K562 (cell line): ENCODE measurements around the gene HMGA1. TPM values are rescaled to one million over a fixed set of nuclear protein-coding genes. Genes with fewer than 3 reads are reported as not detected.

ENCODE experiments used
- ATAC-seq: fragments of 200-7000 bp; cut with Tn5 transposase; 3 replicates; pipeline ENCODE4 v1.9.1; 2020; ENCODE audit warnings: moderate library complexity
- BruUV-seq: library from RNA; stranded (reverse); fragments of 400-500 nt; replicated peaks from 2 replicates; lab custom pipeline; 2021; lab: Mats Ljungman, UMichigan
- CTCF ChIA-PET: fragments of 300-600 bp; formaldehyde crosslinking; extraction: SDS; loops from one replicate; lab custom pipeline; 2021; ENCODE audit warnings: low intra/inter-chr PET ratio; lab: Yijun Ruan, JAX
- POLR2A ChIA-PET: fragments of 300-600, 350-650 bp; sonication (Branson Sonifier 250); formaldehyde crosslinking; extraction: SDS; loops from one replicate; lab custom pipeline; 2021; ENCODE audit warnings: antibody characterized with exemption, inconsistent platforms; lab: Yijun Ruan, JAX
- DNase-seq, 4 experiments: peaks; one replicate each; pipeline versions ENCODE4 v3.0.0 to v3.0.0-alpha.2; 2011 to 2018; ENCODE audit warnings: low spot score in 3 of 4, mixed read lengths in 3 of 4; ENCODE audit errors: extremely low read depth in 1 of 4
- FAIRE-seq: peaks from 2 replicates; lab custom pipeline; 2011; peaks lifted over from hg19 to GRCh38; lab: Jason Lieb, UNC
- H2AFZ ChIP-seq: 2 replicates; pipeline ENCODE4 v1.6.0; 2011; ENCODE audit warnings: low read depth, low read length, control low read depth, inconsistent platforms
- H3K27ac ChIP-seq: fragments of 200-600 bp; 3 replicates; pipeline ENCODE4 v1.8.0; 2011; ENCODE audit warnings: low read depth, mild to moderate bottlenecking, control low read depth, inconsistent platforms, low read length, moderate library complexity, mixed read lengths; ENCODE audit errors: extremely low read depth
- H3K27me3 ChIP-seq, 2 experiments: fragments of 300-600 bp in 1 of 2; 2 replicates in 1 of 2; 3 replicates in 1 of 2; pipeline versions ENCODE4 v1.6.0 to v1.8.0; 2011; ENCODE audit warnings: inconsistent platforms in 2 of 2, low read length in 2 of 2, mild to moderate bottlenecking in 1 of 2, mixed read lengths in 1 of 2, moderate library complexity in 1 of 2; ENCODE audit not compliant: control insufficient read depth in 2 of 2, insufficient read depth in 2 of 2
- H3K36me3 ChIP-seq: fragments of 300-600 bp; 3 replicates; pipeline ENCODE4 v1.8.0; 2011; ENCODE audit warnings: mild to moderate bottlenecking, low read length, inconsistent platforms; ENCODE audit not compliant: control insufficient read depth, insufficient read depth
- H3K4me1 ChIP-seq, 2 experiments: fragments of 200-600 bp in 1 of 2; replicated peaks in 1 of 2; 2 replicates in 1 of 2; 3 replicates in 1 of 2; pipeline versions ENCODE4 v1.5.1 to v1.8.0; 2011; ENCODE audit warnings: inconsistent platforms in 2 of 2, low read length in 2 of 2, mild to moderate bottlenecking in 1 of 2, mixed read lengths in 1 of 2, moderate library complexity in 1 of 2; ENCODE audit not compliant: control insufficient read depth in 2 of 2, insufficient read depth in 2 of 2
- H3K4me2 ChIP-seq: 2 replicates; pipeline ENCODE4 v1.6.1; 2011; ENCODE audit warnings: low read length, control low read depth, inconsistent platforms, mixed read lengths; ENCODE audit not compliant: insufficient read depth
- H3K4me3 ChIP-seq: fragments of 200-600 bp; sonication (generic), shearing (Covaris generic); 2 replicates; pipeline ENCODE4 v1.5.1; 2016; ENCODE audit warnings: control low read depth, inconsistent platforms
- H3K79me2 ChIP-seq: fragments of 200-600 bp; 3 replicates; pipeline ENCODE4 v1.8.0; 2011; ENCODE audit warnings: low read length, inconsistent platforms; ENCODE audit not compliant: control insufficient read depth, insufficient read depth
- H3K9ac ChIP-seq, 2 experiments: 2 replicates each; pipeline versions ENCODE4 v1.6.0 to v1.6.1; 2011; ENCODE audit warnings: low read depth in 2 of 2, low read length in 2 of 2, control low read depth in 1 of 2, inconsistent platforms in 1 of 2, mild to moderate bottlenecking in 1 of 2, mixed read lengths in 1 of 2; ENCODE audit not compliant: insufficient read depth in 1 of 2
- H3K9me1 ChIP-seq: one replicate; pipeline ENCODE4 v1.6.0; 2011; ENCODE audit warnings: inconsistent platforms, mild to moderate bottlenecking, low read length, moderate library complexity; ENCODE audit not compliant: control insufficient read depth, insufficient read depth
- H3K9me3 ChIP-seq: replicated peaks from 2 replicates; pipeline ENCODE4 v1.5.1; 2011; ENCODE audit warnings: low read depth, low read length, inconsistent platforms; ENCODE audit not compliant: control insufficient read depth, insufficient read depth
- H4K20me1 ChIP-seq: replicated peaks from 2 replicates; pipeline ENCODE4 v1.6.1; 2011; ENCODE audit warnings: low read length, inconsistent platforms, mixed read lengths; ENCODE audit not compliant: control insufficient read depth, insufficient read depth
- BCOR ChIP-seq: fragments of 450-650 bp; IDR thresholded peaks from 2 replicates; pipeline ENCODE4 v1.6.1; 2016
- E2F6 ChIP-seq, 2 experiments: IDR thresholded peaks; 2 replicates each; pipeline ENCODE4 v1.6.1; 2011; ENCODE audit warnings: borderline replicate concordance in 1 of 2, control low read depth in 1 of 2, low read depth in 1 of 2, low read length in 1 of 2, mild to moderate bottlenecking in 1 of 2, mixed read lengths in 1 of 2, moderate library complexity in 1 of 2; ENCODE audit not compliant: insufficient read depth in 1 of 2, insufficient read length in 1 of 2, poor library complexity in 1 of 2, severe bottlenecking in 1 of 2; ENCODE audit errors: extremely low read depth in 1 of 2
- FOXJ2 ChIP-seq: fragments of 200-800 bp; sonication (Bioruptor generic); IDR thresholded peaks from 2 replicates; pipeline ENCODE4 v1.6.1; 2016; ENCODE audit warnings: missing genetic modification characterization, missing compliant biosample characterization
- HDAC2 ChIP-seq: fragments of 450-650 bp; IDR thresholded peaks from 2 replicates; pipeline ENCODE4 v1.6.1; 2016; ENCODE audit warnings: mild to moderate bottlenecking
- KDM1A ChIP-seq, 2 experiments: fragments of 450-650 bp; IDR thresholded peaks; 2 replicates each; pipeline ENCODE4 v1.6.1; 2016; ENCODE audit warnings: mild to moderate bottlenecking in 2 of 2
- KLF13 ChIP-seq: fragments of 450-650 bp; IDR thresholded peaks from 2 replicates; pipeline ENCODE4 v1.6.1; 2016; ENCODE audit warnings: missing genetic modification characterization, low read depth, mild to moderate bottlenecking, missing compliant biosample characterization, moderate library complexity, borderline replicate concordance
- PBX2 ChIP-seq, 2 experiments: IDR thresholded peaks in 1 of 2; conservative IDR thresholded peaks in 1 of 2; 2 replicates each; pipeline ENCODE4 v1.6.1; 2016; ENCODE audit warnings: low read depth in 2 of 2, mild to moderate bottlenecking in 1 of 2, missing compliant biosample characterization in 1 of 2, missing genetic modification characterization in 1 of 2, moderate library complexity in 1 of 2
- POLR2AphosphoS5 ChIP-seq: IDR thresholded peaks from 2 replicates; pipeline ENCODE4 v1.6.1; 2011; ENCODE audit warnings: mild to moderate bottlenecking, low read depth, low read length, moderate library complexity; ENCODE audit not compliant: control insufficient read depth, insufficient read depth
- SPI1 ChIP-seq: IDR thresholded peaks from 2 replicates; pipeline ENCODE4 v1.6.1; 2011; ENCODE audit warnings: low read depth, low read length, control low read depth, borderline replicate concordance
- TEAD1 ChIP-seq, 2 experiments: fragments of 450-650 bp in 1 of 2; sonication (generic) in 1 of 2; formaldehyde crosslinking; IDR thresholded peaks; 2 replicates each; pipeline versions ENCODE4 v1.4.0 to v1.8.0; 2020 to 2022; ENCODE audit warnings: mild to moderate bottlenecking in 2 of 2, missing genetic modification reagents in 1 of 2
- ZBTB26 ChIP-seq: fragments of 450-650 bp; formaldehyde crosslinking; IDR thresholded peaks from 2 replicates; pipeline ENCODE4 v1.4.0; 2022; ENCODE audit warnings: missing genetic modification characterization
- ZNF24 ChIP-seq: fragments of 450-650 bp; IDR thresholded peaks from 2 replicates; pipeline ENCODE4 v1.6.1; 2016
- ZNF282 ChIP-seq: sonication (generic); formaldehyde crosslinking; IDR thresholded peaks from 2 replicates; pipeline ENCODE4 v1.8.1; 2023; ENCODE audit warnings: missing genetic modification reagents
- ZNF584 ChIP-seq: fragments of 200-800 bp; sonication (Bioruptor generic); IDR thresholded peaks from 2 replicates; pipeline ENCODE4 v1.6.1; 2016; ENCODE audit warnings: low read depth, mild to moderate bottlenecking, missing genetic modification characterization, missing compliant biosample characterization
- ZNF75A ChIP-seq: fragments of 450-650 bp; formaldehyde crosslinking; IDR thresholded peaks from 2 replicates; pipeline ENCODE4 v1.4.0; 2020; ENCODE audit warnings: mild to moderate bottlenecking
- WGBS: fragments of 100-300 bp; shearing (Covaris generic); methylation state at CpG from one replicate; pipeline ENCODE4 v1.1.6; 2016; ENCODE audit warnings: low coverage, mixed read lengths; ENCODE audit not compliant: insufficient coverage; ENCODE audit errors: missing lambda C conversion rate; 5-methylcytosine and 5-hydroxymethylcytosine counted together
- in situ Hi-C: fragments of 300-500 bp; cut with MboI; formaldehyde crosslinking; loops from 4 replicates; pipeline ENCODE4 v1.15.0; 2018; ENCODE audit warnings: inconsistent platforms, mixed read lengths
- intact Hi-C: fragments of 100-400 bp; cut with micrococcal nuclease; formaldehyde crosslinking; loops from 2 replicates; pipeline ENCODE4 v1.14.2; 2022
- polyA plus RNA-seq, 8 experiments: library from polyadenylated mRNA; depleted of rRNA in 4 of 8; stranded (reverse) in 5 of 8; unstranded in 3 of 8; fragments of >200 nt; fragmentation: Nextera tagmentation in 2 of 8; fragmentation: Illumina TruSeq in 1 of 8; extraction: Ambion mirVana in 2 of 8; extraction: Trizol in 1 of 8; gene quantifications; 2 replicates each; pipeline versions ENCODE4 v1.2.1 to v1.2.3, GENCODE V29; 2011 to 2014; ENCODE audit warnings: inconsistent platforms in 1 of 8, missing spikeins in 1 of 8
- total RNA-seq, 7 experiments: library from RNA; depleted of rRNA in 6 of 7; stranded (reverse); fragments of >200 nt in 6 of 7; fragmentation: Illumina TruSeq in 2 of 7; extraction: Trizol in 2 of 7; gene quantifications; 2 replicates each; pipeline versions ENCODE4 v1.2.1 to v1.2.3, GENCODE V29; 2011 to 2021; ENCODE audit warnings: low replicate concordance in 1 of 7

The HMGA1 gene
- total and polyA plus RNA-seq, 9 of the 15 experiments (the other 6 are each of a cell fraction or from before 2014, with no cell fraction given), result 27.8 to 1,947 (median 594) TPM

GRCh38 chr6:34189806-34190503, 46.7 kb upstream of the HMGA1 start:
- peak in 3 of 4 experiments; percentile 44 to 83 (median 70) for DNase-seq
- Histone ChIP-seq H3K9me3 (no peaks in the 10 kb centered on the region), H3K9me1 (no peaks in the 10 kb centered on the region), H3K27ac (no peak overlapping the region), H3K4me3 (no peak overlapping the region), H3K4me2 (no peak overlapping the region; the same call in 1 of the 2 replicates), H3K79me2 (no peaks in the 10 kb centered on the region), H4K20me1 (no peaks in the 10 kb centered on the region), H3K36me3 (no peaks in the 10 kb centered on the region), H3K9ac (peak overlapping the region in 1 of 2 experiments; percentile 72; a peak in 2 of 4 replicates), H2AFZ (peak overlapping the region; percentile 73), H3K27me3 (no peaks in the 10 kb centered on the region), H3K4me1 (peaks cover 4 to 14% of the 10 kb centered on the region in 2 experiments; a peak in 3 of 5 replicates)
- intact Hi-C loops (loop anchor here (1.0 kb wide), 1 partner anchor 26 kb away; no protein-coding TSS in a partner anchor), in situ Hi-C loops (loop anchor here (5.0 kb wide), 1 partner anchor 217 kb away; no protein-coding TSS in a partner anchor)
- 32% methylated on average over 12 of the region's 12 CpGs for WGBS
- ChIA-PET POLR2A (interaction anchor here (1.0 to 1.8 kb wide), 7 partner anchors 10 to 236 kb away, joined by 3 to 7 read pairs (median 3); partner anchors contain the start of genes RPS10 and SMIM29), CTCF (interaction anchor here (1.0 to 1.2 kb wide), 2 partner anchors 26 to 54 kb away, joined by 3 to 4 read pairs; no protein-coding TSS in a partner anchor)
- ATAC-seq, result peak; percentile 88
- no TSS peak for BruUV-seq
- peak; percentile 97 for FAIRE-seq
- TF ChIP-seq E2F6 (IDR thresholded peaks at IDR 0.05; ENCODE audit: borderline replicate concordance in 1 of 2, extremely low read depth in 1 of 2, insufficient read depth in 1 of 2, insufficient read length in 1 of 2, low read depth in 1 of 2, low read length in 1 of 2, poor library complexity in 1 of 2, severe bottlenecking in 1 of 2) (peak in 1 of 2 experiments; percentile 11), TEAD1 (CRISPR knock-in tag; IDR thresholded peaks at IDR 0.05) (no peak), SPI1 (peak; percentile 52; the same call in 1 of the 2 replicates), HDAC2 (peak; percentile 26; the same call in 1 of the 2 replicates), PBX2 (CRISPR knock-in tag; IDR thresholded peaks at IDR 0.05; ENCODE audit: low read depth) (no peak), PBX2 (tag; conservative IDR thresholded peaks at IDR 0.05; ENCODE audit: low read depth) (peak; percentile 59), ZNF282 (CRISPR knock-in tag) (no peak), KDM1A (IDR thresholded peaks at IDR 0.05) (no peak), KLF13 (tag) (no peak), ZNF24 (no peak), BCOR (no peak), ZNF584 (CRISPR knock-in tag) (no peak), ZBTB26 (CRISPR knock-in tag) (no peak), POLR2AphosphoS5 (peak; percentile 58), FOXJ2 (no peak), ZNF75A (CRISPR knock-in tag) (no peak)
